ENCODE results near the gene ZDHHC22. TPM values are rescaled to one million over a fixed set of nuclear protein-coding genes. Genes with fewer than 3 reads are reported as not detected.

ZDHHC22 gene
- total RNA-seq, 1 donor, result not detected

- no peak overlapping the region for H3K27ac ChIP-seq (ENCODE audit: low read depth, low read length)
- H3K4me2 ChIP-seq (ENCODE audit: insufficient read depth, low read length), result no peak overlapping the region
- peaks cover 35% of the 10 kb centered on the region for H3K36me3 ChIP-seq (ENCODE audit: insufficient read depth, low read length)
- H3K4me1 ChIP-seq (ENCODE audit: insufficient read depth, low read length), result no peaks in the 10 kb centered on the region
- no peak for TF ChIP-seq CTCF (IDR thresholded peaks at IDR 0.05; ENCODE audit: extremely low read depth, low read depth, low read length)
- H3K79me2 ChIP-seq (ENCODE audit: insufficient read depth, low read length), result peaks cover 35% of the 10 kb centered on the region
- H3K9me3 ChIP-seq (ENCODE audit: low read depth, low read length), result no peaks in the 10 kb centered on the region
- H3K27me3 ChIP-seq (ENCODE audit: insufficient read depth, low read length), result no peaks in the 10 kb centered on the region
- H4K20me1 ChIP-seq (ENCODE audit: insufficient read depth, low read length), result peaks cover 4% of the 10 kb centered on the region
- no peak overlapping the region for H2AFZ ChIP-seq (ENCODE audit: low read length)
- no peak for DNase-seq (ENCODE audit: insufficient read length, low spot score, missing footprints)
- H3K4me3 ChIP-seq (ENCODE audit: insufficient read depth, low read length), result no peak overlapping the region
These were observed 34.9 kb downstream of the ZDHHC22 start for GRCh38 chr14:77106666-77107065.

- no peaks in the 10 kb centered on the region for H3K27me3 ChIP-seq (ENCODE audit: insufficient read depth, low read length)
- no peak overlapping the region for H3K27ac ChIP-seq (ENCODE audit: low read depth, low read length)
- peaks cover 44% of the 10 kb centered on the region for H3K79me2 ChIP-seq (ENCODE audit: insufficient read depth, low read length)
- no peaks in the 10 kb centered on the region for H3K9me3 ChIP-seq (ENCODE audit: low read depth, low read length)
- no peak for TF ChIP-seq CTCF (IDR thresholded peaks at IDR 0.05; ENCODE audit: extremely low read depth, low read depth, low read length)
- H3K4me3 ChIP-seq (ENCODE audit: insufficient read depth, low read length), result no peak overlapping the region
- no peak for DNase-seq (ENCODE audit: insufficient read length, low spot score, missing footprints)
- H3K36me3 ChIP-seq (ENCODE audit: insufficient read depth, low read length), result peaks cover 25% of the 10 kb centered on the region
- peaks cover 8% of the 10 kb centered on the region for H4K20me1 ChIP-seq (ENCODE audit: insufficient read depth, low read length)
- H3K4me1 ChIP-seq (ENCODE audit: insufficient read depth, low read length), result no peaks in the 10 kb centered on the region
- H3K4me2 ChIP-seq (ENCODE audit: insufficient read depth, low read length), result no peak overlapping the region
- no peak overlapping the region for H2AFZ ChIP-seq (ENCODE audit: low read length)
These were observed 36.2 kb downstream of the ZDHHC22 start for GRCh38 chr14:77105145-77105939.

GRCh38 chr14:77104393-77104792, 37.2 kb downstream of the ZDHHC22 start:
- Histone ChIP-seq H4K20me1 (ENCODE audit: insufficient read depth, low read length) (peaks cover 8% of the 10 kb centered on the region), H3K36me3 (ENCODE audit: insufficient read depth, low read length) (peaks cover 25% of the 10 kb centered on the region), H3K4me3 (ENCODE audit: insufficient read depth, low read length) (no peak overlapping the region), H3K9me3 (ENCODE audit: low read depth, low read length) (no peaks in the 10 kb centered on the region), H2AFZ (ENCODE audit: low read length) (no peak overlapping the region), H3K4me2 (ENCODE audit: insufficient read depth, low read length) (no peak overlapping the region), H3K79me2 (ENCODE audit: insufficient read depth, low read length) (peaks cover 50% of the 10 kb centered on the region), H3K4me1 (ENCODE audit: insufficient read depth, low read length) (peaks cover 2% of the 10 kb centered on the region), H3K27ac (ENCODE audit: low read depth, low read length) (no peak overlapping the region), H3K27me3 (ENCODE audit: insufficient read depth, low read length) (no peaks in the 10 kb centered on the region)
- TF ChIP-seq CTCF (IDR thresholded peaks at IDR 0.05; ENCODE audit: extremely low read depth, low read depth, low read length), result no peak
- DNase-seq (ENCODE audit: insufficient read length, low spot score, missing footprints), result no peak

GRCh38 chr14:77103951-77104350, 37.6 kb downstream of the ZDHHC22 start:
- H3K4me1 ChIP-seq (ENCODE audit: insufficient read depth, low read length), result peaks cover 6% of the 10 kb centered on the region
- H3K27me3 ChIP-seq (ENCODE audit: insufficient read depth, low read length), result no peaks in the 10 kb centered on the region
- peaks cover 8% of the 10 kb centered on the region for H4K20me1 ChIP-seq (ENCODE audit: insufficient read depth, low read length)
- peaks cover 54% of the 10 kb centered on the region for H3K79me2 ChIP-seq (ENCODE audit: insufficient read depth, low read length)
- no peak overlapping the region for H3K4me2 ChIP-seq (ENCODE audit: insufficient read depth, low read length)
- H3K27ac ChIP-seq (ENCODE audit: low read depth, low read length), result no peak overlapping the region
- no peak for DNase-seq (ENCODE audit: insufficient read length, low spot score, missing footprints)
- H3K4me3 ChIP-seq (ENCODE audit: insufficient read depth, low read length), result no peak overlapping the region
- no peak for TF ChIP-seq CTCF (IDR thresholded peaks at IDR 0.05; ENCODE audit: extremely low read depth, low read depth, low read length)
- H2AFZ ChIP-seq (ENCODE audit: low read length), result no peak overlapping the region
- H3K9me3 ChIP-seq (ENCODE audit: low read depth, low read length), result no peaks in the 10 kb centered on the region
- peaks cover 25% of the 10 kb centered on the region for H3K36me3 ChIP-seq (ENCODE audit: insufficient read depth, low read length)

Measured in osteoblast (primary cell).